ENCODE data around the gene MAN1A2.

MAN1A2 gene

GRCh38 chr1:117576236-117576635 lies 209.0 kb downstream of the MAN1A2 start:
- DNase-seq (ENCODE audit: low read depth), result no peak

- DNase-seq (ENCODE audit: low read depth), result no peak
Observed at GRCh38 chr1:117577191-117577885, 210.1 kb downstream of the MAN1A2 start.

- DNase-seq (ENCODE audit: low read depth), result no peak
Observed at GRCh38 chr1:117578466-117578865, 211.2 kb downstream of the MAN1A2 start.
